Stomach (tissue), 4 donors: ENCODE results near the gene PET100.

Experiments used
- EP300 ChIP-seq: sonication (generic); formaldehyde crosslinking; IDR thresholded peaks from one replicate; pipeline ENCODE4 v1.6.1; 2017; ENCODE audit warnings: antibody characterized with exemption
- POLR2A ChIP-seq, 4 donors: fragments of 450-650 bp; IDR thresholded peaks; one replicate each; pipeline ENCODE4 v1.6.1; 2016; ENCODE audit warnings: antibody characterized with exemption in 4 of 4, control low read depth in 2 of 4, mild to moderate bottlenecking in 1 of 4, moderate library complexity in 1 of 4
- POLR2AphosphoS5 ChIP-seq, 3 donors: sonication (generic); formaldehyde crosslinking; IDR thresholded peaks; one replicate each; pipeline ENCODE4 v1.6.1; 2016; ENCODE audit warnings: antibody characterized with exemption in 3 of 3
- TF ChIP-seq, protein P1 (sequence below), 7 experiments: fragments of 450-650 bp in 4 of 7; fragments of 200-600 bp in 3 of 7; sonication (generic) in 3 of 7; IDR thresholded peaks; one replicate each; pipeline ENCODE4 v1.5.1; 2016 to 2019; ENCODE audit warnings: antibody characterized with exemption in 7 of 7, control low read depth in 2 of 7, mild to moderate bottlenecking in 1 of 7

DNA sequence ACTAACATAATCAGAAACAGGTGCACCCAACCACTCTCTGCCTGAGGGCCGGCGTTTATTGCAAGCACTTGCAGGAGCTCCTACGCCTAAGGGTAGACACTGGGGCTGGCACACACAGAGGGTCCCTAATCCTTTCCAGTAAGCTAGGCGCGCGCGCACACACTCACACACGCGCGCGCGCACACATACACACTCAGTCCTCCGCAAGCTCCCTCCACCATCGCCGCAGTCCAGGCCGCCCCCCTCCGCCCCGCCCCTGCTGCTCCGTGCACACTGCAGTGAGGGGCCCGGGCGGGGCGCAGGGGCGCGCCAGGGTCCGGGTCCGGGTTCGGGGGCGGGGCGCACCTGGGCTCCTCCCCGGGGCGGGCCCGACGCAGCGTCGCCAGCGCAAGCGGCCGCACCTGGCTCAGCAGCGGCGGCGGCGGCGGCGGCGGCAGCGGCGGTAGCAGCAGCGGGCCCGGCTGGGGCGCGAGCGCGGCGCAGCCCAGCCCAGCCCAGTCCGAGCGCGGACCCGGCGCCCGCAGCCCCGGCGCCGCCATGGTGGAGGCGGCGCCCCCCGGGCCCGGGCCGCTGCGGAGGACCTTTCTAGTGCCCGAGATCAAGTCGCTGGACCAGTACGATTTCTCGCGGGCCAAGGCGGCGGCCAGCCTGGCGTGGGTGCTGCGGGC lies 34.0 kb upstream of the PET100 start, which contains the start of gene CAMSAP3:
- TF ChIP-seq, protein P1, sequence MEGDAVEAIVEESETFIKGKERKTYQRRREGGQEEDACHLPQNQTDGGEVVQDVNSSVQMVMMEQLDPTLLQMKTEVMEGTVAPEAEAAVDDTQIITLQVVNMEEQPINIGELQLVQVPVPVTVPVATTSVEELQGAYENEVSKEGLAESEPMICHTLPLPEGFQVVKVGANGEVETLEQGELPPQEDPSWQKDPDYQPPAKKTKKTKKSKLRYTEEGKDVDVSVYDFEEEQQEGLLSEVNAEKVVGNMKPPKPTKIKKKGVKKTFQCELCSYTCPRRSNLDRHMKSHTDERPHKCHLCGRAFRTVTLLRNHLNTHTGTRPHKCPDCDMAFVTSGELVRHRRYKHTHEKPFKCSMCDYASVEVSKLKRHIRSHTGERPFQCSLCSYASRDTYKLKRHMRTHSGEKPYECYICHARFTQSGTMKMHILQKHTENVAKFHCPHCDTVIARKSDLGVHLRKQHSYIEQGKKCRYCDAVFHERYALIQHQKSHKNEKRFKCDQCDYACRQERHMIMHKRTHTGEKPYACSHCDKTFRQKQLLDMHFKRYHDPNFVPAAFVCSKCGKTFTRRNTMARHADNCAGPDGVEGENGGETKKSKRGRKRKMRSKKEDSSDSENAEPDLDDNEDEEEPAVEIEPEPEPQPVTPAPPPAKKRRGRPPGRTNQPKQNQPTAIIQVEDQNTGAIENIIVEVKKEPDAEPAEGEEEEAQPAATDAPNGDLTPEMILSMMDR (IDR thresholded peaks at IDR 0.05): no peak
- TF ChIP-seq POLR2A (IDR thresholded peaks at IDR 0.05) (no peak), POLR2AphosphoS5 (IDR thresholded peaks at IDR 0.05) (peak in 1 of 3 donors; percentile 29), EP300 (no peak)
